Mammary epithelial cell (primary cell): ENCODE data around the gene CHTOP.

Experiments used
- EZH2 ChIP-seq: IDR thresholded peaks from 2 replicates; pipeline ENCODE4 v1.6.1; 2012; ENCODE audit warnings: low read length, inconsistent platforms, borderline replicate concordance
- TF ChIP-seq, protein P1 (sequence below), 2 donors: IDR thresholded peaks in 1 of 2; conservative IDR thresholded peaks in 1 of 2; 2 replicates each; pipeline ENCODE4 v1.5.1; 2011 to 2012; ENCODE audit warnings: inconsistent platforms in 2 of 2, low read length in 2 of 2, mild to moderate bottlenecking in 2 of 2, control low read depth in 1 of 2, low read depth in 1 of 2; ENCODE audit not compliant: insufficient read depth in 1 of 2; ENCODE audit errors: extremely low read depth in 1 of 2

- TF ChIP-seq, protein P1, sequence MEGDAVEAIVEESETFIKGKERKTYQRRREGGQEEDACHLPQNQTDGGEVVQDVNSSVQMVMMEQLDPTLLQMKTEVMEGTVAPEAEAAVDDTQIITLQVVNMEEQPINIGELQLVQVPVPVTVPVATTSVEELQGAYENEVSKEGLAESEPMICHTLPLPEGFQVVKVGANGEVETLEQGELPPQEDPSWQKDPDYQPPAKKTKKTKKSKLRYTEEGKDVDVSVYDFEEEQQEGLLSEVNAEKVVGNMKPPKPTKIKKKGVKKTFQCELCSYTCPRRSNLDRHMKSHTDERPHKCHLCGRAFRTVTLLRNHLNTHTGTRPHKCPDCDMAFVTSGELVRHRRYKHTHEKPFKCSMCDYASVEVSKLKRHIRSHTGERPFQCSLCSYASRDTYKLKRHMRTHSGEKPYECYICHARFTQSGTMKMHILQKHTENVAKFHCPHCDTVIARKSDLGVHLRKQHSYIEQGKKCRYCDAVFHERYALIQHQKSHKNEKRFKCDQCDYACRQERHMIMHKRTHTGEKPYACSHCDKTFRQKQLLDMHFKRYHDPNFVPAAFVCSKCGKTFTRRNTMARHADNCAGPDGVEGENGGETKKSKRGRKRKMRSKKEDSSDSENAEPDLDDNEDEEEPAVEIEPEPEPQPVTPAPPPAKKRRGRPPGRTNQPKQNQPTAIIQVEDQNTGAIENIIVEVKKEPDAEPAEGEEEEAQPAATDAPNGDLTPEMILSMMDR (conservative IDR thresholded peaks at IDR 0.05 in 1 of 2, IDR thresholded peaks at IDR 0.05 in 1 of 2; ENCODE audit: extremely low read depth in 1 of 2, insufficient read depth in 1 of 2, low read depth in 1 of 2, low read length in 2 of 2), result no peak
- TF ChIP-seq EZH2, result no peak
Observed at GRCh38 chr1:153585006-153585405, 48.9 kb upstream of the CHTOP start.
